ENCODE measurements around the gene TAF1C.
"Not testable (repeated sequence)": the region's sequence is repeated elsewhere in the genome, so short reads cannot be mapped to it uniquely, and the experiment has no call there.

Gene TAF1C

GRCh38 chr16:84220851-84221250 is 34.0 kb upstream of the TAF1C start:
- Histone ChIP-seq H3K4me1 (ENCODE audit: insufficient read depth, low read length) (no peaks in the 10 kb centered on the region), H3K9ac (ENCODE audit: low read depth, low read length) (no peak overlapping the region), H3K4me3 (ENCODE audit: low read depth in 1 of 2, low read length in 2 of 2) (no peak overlapping the region), H3K79me2 (ENCODE audit: insufficient read depth, low read length) (no peaks in the 10 kb centered on the region), H3K4me2 (ENCODE audit: insufficient read depth, low read length) (no peak overlapping the region), H4K20me1 (ENCODE audit: insufficient read depth, low read length) (0 out of 2 replicates have a peak, but pooled peaks cover 5% of the 10 kb centered on the region), H3K27ac (ENCODE audit: low read length) (no peak overlapping the region), H3K9me3 (ENCODE audit: insufficient read depth, low read length, severe bottlenecking) (no peaks in the 10 kb centered on the region), H2AFZ (ENCODE audit: low read depth, low read length) (no peak overlapping the region), H3K36me3 (ENCODE audit: insufficient read depth, low read length) (no peaks in the 10 kb centered on the region), H3K27me3 (ENCODE audit: insufficient read depth, low read length, poor library complexity) (peaks cover 7% of the 10 kb centered on the region)
- TF ChIP-seq CTCF (IDR thresholded peaks at IDR 0.05; ENCODE audit: borderline replicate concordance, extremely low read depth, low read length, poor library complexity, severe bottlenecking) (no peak), EZH2 (IDR thresholded peaks at IDR 0.05; ENCODE audit: borderline replicate concordance, low read depth, low read length, severe bottlenecking) (no peak)
- ATAC-seq (ENCODE audit: insufficient read depth, low read depth) (no peak), DNase-seq (no peak)

- H3K9me3 ChIP-seq (ENCODE audit: insufficient read depth, low read length, severe bottlenecking) = no peaks in the 10 kb centered on the region
- no peak overlapping the region for H3K4me2 ChIP-seq (ENCODE audit: insufficient read depth, low read length)
- peaks cover 4% of the 10 kb centered on the region for H3K27me3 ChIP-seq (ENCODE audit: insufficient read depth, low read length, poor library complexity)
- no peak overlapping the region for H3K4me3 ChIP-seq (ENCODE audit: low read depth in 1 of 2, low read length in 2 of 2)
- 0 out of 2 replicates have a peak, but pooled peaks cover 5% of the 10 kb centered on the region for H4K20me1 ChIP-seq (ENCODE audit: insufficient read depth, low read length)
- no peak overlapping the region for H3K27ac ChIP-seq (ENCODE audit: low read length)
- H3K4me1 ChIP-seq (ENCODE audit: insufficient read depth, low read length) = no peaks in the 10 kb centered on the region
- no peaks in the 10 kb centered on the region for H3K79me2 ChIP-seq (ENCODE audit: insufficient read depth, low read length)
- DNase-seq (no peak), ATAC-seq (ENCODE audit: insufficient read depth, low read depth) (no peak)
- H3K9ac ChIP-seq (ENCODE audit: low read depth, low read length) = no peak overlapping the region
- H2AFZ ChIP-seq (ENCODE audit: low read depth, low read length) = no peak overlapping the region
- TF ChIP-seq CTCF (IDR thresholded peaks at IDR 0.05; ENCODE audit: borderline replicate concordance, extremely low read depth, low read length, poor library complexity, severe bottlenecking) (no peak), EZH2 (IDR thresholded peaks at IDR 0.05; ENCODE audit: borderline replicate concordance, low read depth, low read length, severe bottlenecking) (no peak)
- no peaks in the 10 kb centered on the region for H3K36me3 ChIP-seq (ENCODE audit: insufficient read depth, low read length)
These were observed 32.1 kb upstream of the TAF1C start for GRCh38 chr16:84218956-84219355.

- H4K20me1 ChIP-seq (ENCODE audit: insufficient read depth, low read length) = no peaks in the 10 kb centered on the region
- H3K4me2 ChIP-seq (ENCODE audit: insufficient read depth, low read length) = no peak overlapping the region
- peaks cover 4% of the 10 kb centered on the region for H3K27me3 ChIP-seq (ENCODE audit: insufficient read depth, low read length, poor library complexity)
- no peak overlapping the region for H3K27ac ChIP-seq (ENCODE audit: low read length)
- H3K9ac ChIP-seq (ENCODE audit: low read depth, low read length) = no peak overlapping the region
- H3K4me3 ChIP-seq (ENCODE audit: low read depth in 1 of 2, low read length in 2 of 2) = no peak overlapping the region
- H2AFZ ChIP-seq (ENCODE audit: low read depth, low read length) = no peak overlapping the region
- H3K9me3 ChIP-seq (ENCODE audit: insufficient read depth, low read length, severe bottlenecking) = no peaks in the 10 kb centered on the region
- H3K4me1 ChIP-seq (ENCODE audit: insufficient read depth, low read length) = no peaks in the 10 kb centered on the region
- ATAC-seq (ENCODE audit: insufficient read depth, low read depth) (no peak), DNase-seq (no peak)
- no peaks in the 10 kb centered on the region for H3K79me2 ChIP-seq (ENCODE audit: insufficient read depth, low read length)
- TF ChIP-seq EZH2 (IDR thresholded peaks at IDR 0.05; ENCODE audit: borderline replicate concordance, low read depth, low read length, severe bottlenecking) (no peak), CTCF (IDR thresholded peaks at IDR 0.05; ENCODE audit: borderline replicate concordance, extremely low read depth, low read length, poor library complexity, severe bottlenecking) (no peak)
- H3K36me3 ChIP-seq (ENCODE audit: insufficient read depth, low read length) = no peaks in the 10 kb centered on the region
These were observed 31.4 kb upstream of the TAF1C start for GRCh38 chr16:84218176-84218823.

- not testable (repeated sequence) for H3K9ac ChIP-seq (ENCODE audit: low read depth, low read length); H3K4me2 ChIP-seq (ENCODE audit: insufficient read depth, low read length); H4K20me1 ChIP-seq (ENCODE audit: insufficient read depth, low read length); H3K36me3 ChIP-seq (ENCODE audit: insufficient read depth, low read length); H3K4me1 ChIP-seq (ENCODE audit: insufficient read depth, low read length); H3K4me3 ChIP-seq (ENCODE audit: low read depth in 1 of 2, low read length in 2 of 2); H3K9me3 ChIP-seq (ENCODE audit: insufficient read depth, low read length, severe bottlenecking); H2AFZ ChIP-seq (ENCODE audit: low read depth, low read length); H3K79me2 ChIP-seq (ENCODE audit: insufficient read depth, low read length); H3K27ac ChIP-seq (ENCODE audit: low read length); DNase-seq; H3K27me3 ChIP-seq (ENCODE audit: insufficient read depth, low read length, poor library complexity); ATAC-seq (ENCODE audit: insufficient read depth, low read depth)
These were observed 29.3 kb upstream of the TAF1C start for GRCh38 chr16:84216144-84216543.

All from DND-41 (cell line).